NCI-H1105 (cell line): Measurements from ENCODE around the gene EIF2S3.
"Not testable (repeated sequence)": the region's sequence is repeated elsewhere in the genome, so short reads cannot be mapped to it uniquely, and the experiment has no call there.

Experiments used
- DNase-seq: peaks from one replicate; lab custom pipeline; 2025; lab: John Stamatoyannopoulos, UW

The EIF2S3 gene

DNA sequence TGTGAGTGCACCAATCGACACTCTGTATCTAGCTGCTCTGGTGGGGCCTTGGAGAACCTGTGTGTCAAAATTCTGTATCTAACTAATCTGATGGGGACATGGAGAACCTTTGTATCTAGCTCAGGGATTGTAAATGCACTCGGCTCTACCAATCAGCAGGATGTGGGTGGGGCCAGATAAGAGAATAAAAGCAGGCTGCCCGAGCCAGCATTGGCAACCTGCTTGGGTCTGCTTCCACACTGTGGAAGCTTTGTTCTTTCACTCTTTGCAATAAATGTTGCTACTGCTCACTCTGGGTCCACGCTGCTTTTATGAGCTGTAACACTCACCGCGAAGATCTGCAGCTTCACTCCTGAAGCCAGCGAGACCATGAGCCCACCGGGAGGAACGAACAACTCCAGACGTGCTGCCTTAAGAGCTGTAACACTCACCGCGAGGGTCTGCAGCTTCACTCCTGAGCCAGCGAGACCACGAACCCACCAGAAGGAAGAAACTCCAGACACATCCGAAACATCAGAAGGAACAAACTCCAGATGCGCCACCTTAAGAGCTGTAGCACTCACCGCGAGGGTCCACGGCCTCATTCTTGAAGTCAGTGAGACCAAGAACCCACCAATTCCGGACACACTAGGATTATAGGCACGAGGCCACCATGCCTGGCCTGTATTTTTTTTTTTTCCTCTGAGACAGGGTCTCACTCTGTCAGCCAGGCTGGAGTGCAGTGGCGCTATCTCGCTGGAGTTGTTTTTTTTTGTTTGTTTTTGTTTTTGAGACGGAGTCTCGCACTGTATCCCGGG lies 4.0 kb upstream of the EIF2S3 start:
- not testable (repeated sequence) for DNase-seq

DNA sequence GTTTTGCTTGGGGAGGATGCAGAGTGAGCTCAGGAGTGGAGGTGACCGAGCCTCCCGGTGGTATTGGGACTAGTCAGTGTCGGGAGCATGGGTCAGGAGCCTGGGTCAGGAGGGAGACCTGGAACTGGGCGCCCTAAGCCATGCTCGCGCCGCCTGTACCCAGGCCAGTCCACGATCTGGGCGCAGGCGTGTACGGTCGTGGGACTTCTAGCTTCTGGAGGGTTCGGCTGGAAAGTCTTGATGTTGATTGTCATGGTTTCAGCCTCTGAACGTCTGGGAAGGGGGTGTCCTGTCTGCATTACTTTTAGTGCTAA lies 244 bp downstream of the EIF2S3 start:
- DNase-seq, result no peak

DNA sequence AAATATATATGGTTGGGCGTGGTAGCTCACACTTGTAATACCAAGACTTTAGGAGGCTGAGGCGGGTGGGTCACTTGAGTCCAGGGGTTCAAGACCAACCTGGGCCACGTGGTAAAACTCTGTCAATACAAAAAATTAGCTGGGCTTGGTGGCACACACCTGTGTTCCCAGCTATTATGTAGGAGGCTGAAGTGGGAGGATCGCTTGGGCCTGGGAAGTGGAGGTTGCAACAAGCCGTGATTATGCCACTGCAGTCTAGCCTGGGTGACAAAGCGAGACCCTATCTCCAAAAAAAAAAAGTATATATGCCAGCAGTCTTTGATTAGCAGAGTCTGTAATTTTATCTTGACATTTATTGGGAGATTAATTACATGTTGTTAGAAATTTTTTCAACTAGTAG lies 8.7 kb downstream of the EIF2S3 start:
- DNase-seq, result no peak

DNA sequence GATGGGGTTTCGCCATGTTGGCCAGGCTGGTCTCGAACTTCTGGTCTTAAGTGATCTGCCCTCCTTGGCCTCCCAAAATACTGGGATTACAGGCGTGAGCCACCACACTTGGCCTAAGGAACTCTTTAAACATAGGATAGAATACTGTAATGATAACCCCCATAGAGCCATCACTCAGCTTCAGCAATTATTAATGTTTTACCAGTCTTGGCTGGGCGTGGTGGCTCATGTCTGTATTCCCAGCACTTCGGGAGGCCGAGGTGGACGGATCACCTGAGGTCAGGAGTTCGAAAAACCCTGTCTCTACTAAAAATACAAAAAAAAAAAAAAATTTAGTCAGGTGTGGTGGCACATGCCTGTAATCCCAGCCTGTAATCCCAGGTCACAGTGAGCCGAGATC lies 15.1 kb downstream of the EIF2S3 start:
- no peak for DNase-seq

DNA sequence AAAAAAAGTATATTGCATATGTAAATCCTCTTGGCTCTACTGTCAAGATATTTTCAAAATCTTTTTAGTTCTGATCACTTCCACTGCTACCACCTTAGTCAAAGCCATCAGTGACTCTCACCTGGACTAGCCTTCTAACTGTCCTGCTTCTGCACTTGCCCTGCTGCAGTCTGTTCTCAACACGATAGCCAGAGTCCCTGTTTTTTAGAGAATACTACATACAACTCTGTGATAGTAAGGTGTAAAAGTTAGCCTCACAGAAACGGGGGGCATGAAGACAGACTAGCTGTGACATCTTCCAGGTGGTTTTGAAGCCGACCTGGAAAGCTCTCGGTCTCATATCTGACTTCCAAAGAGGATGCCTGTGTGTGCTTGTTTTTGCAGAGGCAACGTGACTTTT lies 24.7 kb downstream of the EIF2S3 start:
- DNase-seq, result no peak

DNA sequence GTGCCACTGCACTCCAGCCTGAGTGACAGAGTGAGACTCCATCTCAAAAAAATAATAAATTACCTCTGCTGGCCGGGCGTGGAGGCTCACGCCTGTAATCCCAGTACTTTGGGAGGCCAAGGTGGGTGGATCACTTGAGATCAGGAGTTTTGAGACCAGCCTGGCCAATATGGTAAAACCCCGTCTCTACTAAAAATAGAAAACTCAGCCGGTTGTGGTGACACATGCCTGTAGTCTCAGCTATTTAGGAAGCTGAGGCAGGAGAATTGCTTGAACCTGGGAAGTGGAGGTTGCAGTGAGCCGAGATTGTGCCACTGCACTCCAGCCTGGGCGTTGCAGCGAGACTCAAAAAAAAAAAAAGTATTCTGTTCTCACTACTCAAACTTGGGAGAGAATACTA lies 25.5 kb downstream of the EIF2S3 start:
- DNase-seq, result not testable (repeated sequence)

DNA sequence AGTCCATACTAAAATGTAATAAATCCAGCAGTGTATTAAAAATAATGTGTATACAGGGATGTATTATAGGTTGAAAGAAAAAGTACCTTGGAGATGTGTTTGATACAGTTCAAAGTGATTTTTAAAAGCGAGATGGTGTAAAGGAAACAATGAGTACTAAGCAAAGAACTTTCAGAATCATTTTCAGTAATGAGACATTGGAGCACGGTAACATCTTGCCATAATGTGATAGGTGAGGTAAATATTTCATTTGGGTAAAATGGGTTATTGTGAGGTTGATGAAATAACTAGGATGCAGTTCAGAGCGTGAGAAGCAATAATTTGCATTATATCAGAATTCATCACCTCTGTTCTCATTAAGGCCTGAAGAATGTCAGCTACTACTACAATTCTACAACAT lies 25.9 kb downstream of the EIF2S3 start:
- DNase-seq, result no peak

DNA sequence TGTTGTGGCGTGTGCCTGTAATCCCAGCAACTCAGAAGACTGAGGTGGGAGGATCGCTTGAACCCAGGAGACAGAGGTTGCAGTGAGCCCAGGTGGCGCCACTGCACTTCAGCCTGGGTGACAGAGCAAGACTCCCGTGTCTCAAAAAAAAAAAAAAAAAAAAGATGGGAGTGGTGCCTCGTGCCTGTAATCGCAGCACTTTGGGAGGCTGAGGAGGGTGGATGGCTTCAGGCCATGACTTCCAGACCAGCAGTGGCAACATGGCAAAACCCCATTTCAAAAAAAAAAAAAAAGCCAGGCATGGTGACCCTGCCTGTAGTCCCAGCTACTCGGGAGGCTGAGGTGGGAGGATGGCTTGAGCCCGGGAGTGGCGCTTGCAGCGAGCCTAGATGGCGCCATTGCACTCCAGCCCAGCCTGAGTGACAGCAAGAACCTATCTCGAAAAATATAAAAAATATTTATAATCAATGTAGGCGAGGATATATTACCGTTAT lies 27.0 kb downstream of the EIF2S3 start:
- peak; percentile 60 for DNase-seq

DNA sequence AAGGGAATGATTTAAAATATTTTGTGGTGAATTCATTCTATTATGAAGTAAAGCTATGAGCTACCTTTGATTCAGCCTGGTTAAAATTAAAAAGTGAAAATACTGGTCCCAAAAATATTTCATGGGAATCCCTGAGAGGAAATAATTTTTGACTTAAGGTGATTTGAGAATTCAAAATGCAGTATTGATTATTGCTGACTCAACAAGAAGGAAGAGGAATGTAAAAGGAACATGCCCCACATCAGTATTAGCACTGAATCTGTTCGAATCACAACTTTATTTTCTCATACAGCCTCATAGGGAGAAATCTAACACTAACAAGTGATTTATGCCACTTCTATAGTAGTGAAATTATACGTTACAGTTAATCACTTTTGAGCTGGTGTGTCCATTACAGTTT lies 27.7 kb downstream of the EIF2S3 start:
- no peak for DNase-seq

DNA sequence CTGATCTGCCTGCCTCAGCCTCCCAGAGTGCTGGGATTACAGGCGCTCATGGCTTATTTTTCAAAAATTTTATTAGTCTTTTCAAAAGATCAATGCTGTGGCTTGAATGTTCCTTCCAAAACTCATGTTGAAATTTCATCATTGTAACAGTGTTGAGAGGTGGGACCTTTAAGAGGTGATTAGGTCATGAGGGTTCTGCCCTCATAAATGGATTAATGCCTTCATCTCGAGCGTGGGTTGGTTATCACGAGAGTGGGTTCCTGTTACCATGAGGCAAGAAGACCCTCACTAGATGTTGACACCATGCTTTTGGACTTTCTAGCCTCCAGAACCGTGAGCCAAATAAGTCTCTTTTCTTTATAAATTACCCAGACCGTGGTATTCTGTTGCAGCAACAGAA lies 30.3 kb downstream of the EIF2S3 start:
- no peak for DNase-seq

DNA sequence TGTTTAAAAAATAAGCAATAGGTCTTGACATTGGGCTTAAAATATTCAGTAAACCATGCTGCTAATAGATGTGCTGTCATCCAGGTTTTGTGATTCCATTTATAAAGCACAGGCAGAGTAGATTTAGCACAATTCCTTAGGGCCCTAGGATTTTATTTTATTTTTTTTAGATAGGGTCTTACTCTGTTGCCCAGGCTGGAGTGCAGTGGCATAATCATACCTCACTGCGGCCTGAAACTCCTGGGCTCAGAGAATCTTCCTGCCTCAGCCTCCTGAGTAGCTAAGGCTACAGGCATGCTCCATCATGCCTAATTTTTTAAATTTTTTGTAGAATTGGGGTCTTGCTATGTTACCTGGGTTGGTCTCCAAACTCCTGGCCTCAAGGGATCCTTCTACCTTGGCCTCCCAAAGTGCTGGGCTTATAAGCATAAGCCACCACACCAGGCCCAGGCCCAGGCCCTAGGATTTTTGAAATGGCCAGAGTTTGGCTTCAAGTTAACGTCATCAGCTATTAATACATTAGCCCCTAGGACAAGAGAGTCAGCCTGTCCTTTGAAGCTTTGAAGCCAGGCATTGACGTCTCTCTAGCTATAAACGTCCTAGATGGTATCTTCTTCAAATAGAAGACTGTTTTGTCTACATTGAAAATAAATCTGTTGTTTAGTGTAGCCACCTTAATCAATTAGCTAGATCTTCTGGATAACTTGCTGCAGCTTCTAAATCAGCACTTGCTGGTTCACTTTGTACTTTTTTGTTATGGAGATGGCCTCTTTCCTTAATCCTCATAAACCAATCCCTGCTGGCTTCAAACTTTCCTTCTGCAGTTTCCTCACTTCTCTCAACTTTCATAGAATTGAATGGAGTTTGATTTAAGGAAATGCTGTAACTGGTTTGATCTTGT lies 35.8 kb downstream of the EIF2S3 start:
- no peak for DNase-seq

DNA sequence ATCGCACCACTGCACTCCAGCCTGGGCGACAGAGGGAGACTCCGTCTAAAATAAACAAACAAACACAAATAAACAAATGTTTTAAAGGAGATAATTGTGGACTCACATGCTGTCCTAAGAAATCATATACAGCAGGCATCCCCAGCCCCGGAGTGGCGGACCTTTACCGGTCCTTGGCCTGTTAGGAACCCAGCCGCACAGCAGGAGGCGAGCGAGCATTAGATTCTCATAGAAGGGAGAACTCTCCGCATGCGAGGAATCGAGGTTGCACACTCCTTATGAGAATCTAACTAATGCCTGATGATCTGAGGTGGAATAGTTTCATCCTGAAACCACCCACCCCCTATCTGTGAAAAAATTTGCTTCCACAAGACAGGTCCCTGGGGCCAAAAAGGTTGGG lies 39.0 kb downstream of the EIF2S3 start:
- no peak for DNase-seq

DNA sequence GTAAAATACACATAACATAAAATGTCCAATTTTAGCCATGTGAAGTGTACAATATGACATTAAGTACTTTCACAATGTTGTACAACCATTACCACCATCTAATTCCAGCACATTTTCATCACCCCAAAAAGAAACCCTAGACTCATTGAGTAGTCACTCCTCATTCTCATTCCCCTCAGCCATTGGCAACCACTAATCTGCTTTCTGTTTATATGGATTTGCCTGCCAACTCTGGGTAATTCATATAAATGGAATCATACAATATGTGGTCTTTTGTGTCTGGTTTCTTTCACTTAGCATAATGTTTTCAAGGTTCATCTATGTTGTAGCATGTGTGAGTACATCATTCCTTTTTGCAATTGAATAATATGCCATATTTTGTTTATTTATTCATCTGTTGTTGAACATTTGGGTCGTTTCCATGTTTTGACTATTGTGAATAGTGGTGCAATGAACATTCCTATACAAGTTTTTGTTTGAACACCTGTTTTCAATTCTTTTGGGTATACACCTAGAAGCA lies 43.0 kb downstream of the EIF2S3 start:
- DNase-seq, result no peak

DNA sequence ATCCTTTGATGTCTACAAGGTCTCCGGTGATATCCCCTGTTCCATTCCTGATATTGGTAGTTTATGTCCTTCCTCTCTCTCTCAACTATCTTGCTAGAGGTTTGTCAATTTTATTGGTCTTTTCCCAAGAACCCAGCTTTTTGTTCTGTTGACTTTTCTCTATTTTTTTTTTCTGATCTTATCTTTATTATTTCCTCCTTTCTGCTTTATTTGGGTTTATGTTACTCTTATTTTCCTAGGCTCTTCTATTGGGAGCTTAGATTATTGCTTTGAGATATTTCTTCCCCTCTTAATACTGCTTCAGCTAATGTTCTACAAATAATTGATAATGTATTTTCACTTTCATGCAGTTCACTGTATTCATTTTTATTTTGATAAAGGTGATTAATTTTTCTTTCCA lies 44.2 kb downstream of the EIF2S3 start:
- no peak for DNase-seq

DNA sequence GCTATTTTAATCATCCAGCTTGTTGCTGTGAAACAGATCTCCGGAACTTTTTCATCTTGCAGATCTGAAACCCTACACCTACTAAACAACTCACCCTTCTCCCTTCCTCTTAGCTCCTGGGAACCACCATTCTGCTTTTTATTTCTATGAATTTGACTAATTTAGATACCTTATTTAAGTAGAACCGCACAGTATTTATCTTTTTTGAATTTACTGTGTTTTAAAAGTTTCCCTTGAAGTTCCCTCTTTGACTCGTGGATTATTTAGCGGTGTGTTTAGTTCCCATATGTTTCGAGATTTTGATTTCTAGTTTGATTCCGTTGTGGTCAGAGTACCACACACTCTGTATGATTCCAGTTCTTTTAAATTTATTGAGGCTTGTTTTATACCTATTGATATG lies 44.6 kb downstream of the EIF2S3 start:
- DNase-seq, result no peak

DNA sequence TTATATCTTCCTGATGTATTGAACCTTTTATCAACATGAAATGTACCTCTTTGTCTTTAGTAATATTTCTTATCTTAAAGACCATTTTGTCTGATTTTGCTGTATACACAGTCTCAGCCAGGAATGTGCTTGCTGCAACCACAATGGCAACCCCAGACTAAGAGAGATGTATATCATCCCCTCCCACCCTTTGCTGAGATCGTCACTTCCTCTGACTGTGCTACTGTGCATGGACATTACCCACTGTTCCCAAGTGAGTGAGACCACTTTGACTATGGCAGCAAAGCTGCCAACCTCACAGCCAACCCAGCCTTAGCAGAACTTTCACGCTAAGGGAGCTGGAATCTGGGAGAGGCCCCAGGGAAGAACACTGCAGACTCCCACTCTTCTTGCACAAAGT lies 46.0 kb downstream of the EIF2S3 start:
- no peak for DNase-seq

DNA sequence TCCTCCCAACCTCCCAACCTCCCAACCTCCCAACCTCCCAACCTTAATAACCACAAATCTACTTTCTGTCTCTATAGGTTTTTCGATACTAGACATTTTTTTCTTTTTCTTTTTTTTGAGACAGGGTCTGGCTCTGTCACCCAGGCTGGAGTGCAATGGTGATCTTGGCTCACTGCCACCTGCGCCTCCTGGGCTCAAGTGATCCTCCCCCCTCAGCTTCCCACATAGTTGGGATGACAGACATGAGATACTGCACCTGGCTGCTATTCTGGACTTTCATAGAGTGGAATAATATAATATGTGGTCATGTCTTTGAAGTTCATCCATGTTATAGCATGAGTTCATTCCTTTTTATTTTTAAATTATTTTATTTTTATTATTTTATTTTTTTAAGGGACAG lies 55.3 kb downstream of the EIF2S3 start:
- peak; percentile 39 for DNase-seq

DNA sequence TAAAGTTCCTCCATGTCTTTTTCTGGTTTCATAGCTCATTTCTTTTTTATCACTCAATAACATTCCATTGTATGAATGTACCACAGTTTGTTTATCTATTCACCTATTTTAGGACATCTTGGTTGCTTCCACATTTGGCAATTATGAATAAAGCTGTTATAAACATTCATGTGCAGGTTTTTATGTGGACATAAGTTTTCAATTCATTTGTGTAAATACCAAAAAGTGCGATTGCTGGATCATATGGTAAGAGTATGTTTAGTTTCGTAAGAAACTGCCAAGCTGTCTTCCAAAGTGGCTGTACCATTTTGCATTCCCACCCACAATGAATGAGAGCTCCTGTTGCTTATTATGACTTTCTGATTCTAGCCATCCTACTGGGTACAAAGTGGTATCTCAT lies 58.4 kb downstream of the EIF2S3 start:
- no peak for DNase-seq

DNA sequence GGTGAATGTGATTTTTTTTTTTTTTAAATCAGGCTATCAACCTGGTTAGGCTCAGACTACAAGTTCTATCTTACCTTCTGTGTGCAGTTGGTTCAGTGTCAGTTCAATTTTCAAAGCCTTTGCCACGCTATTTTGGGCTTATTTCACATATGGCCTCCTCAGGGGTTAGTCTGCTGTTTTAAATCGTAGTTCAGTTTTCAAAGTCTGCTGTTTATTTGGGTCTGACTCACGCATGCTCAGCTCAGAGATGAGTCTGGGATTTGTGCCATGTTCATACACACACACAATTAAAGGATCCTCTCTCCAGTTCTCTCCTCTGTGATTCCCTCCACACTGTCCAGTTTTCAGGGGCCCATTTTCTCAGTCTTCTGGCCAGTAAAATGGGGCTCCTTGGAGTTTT lies 62.5 kb downstream of the EIF2S3 start:
- no peak for DNase-seq

DNA sequence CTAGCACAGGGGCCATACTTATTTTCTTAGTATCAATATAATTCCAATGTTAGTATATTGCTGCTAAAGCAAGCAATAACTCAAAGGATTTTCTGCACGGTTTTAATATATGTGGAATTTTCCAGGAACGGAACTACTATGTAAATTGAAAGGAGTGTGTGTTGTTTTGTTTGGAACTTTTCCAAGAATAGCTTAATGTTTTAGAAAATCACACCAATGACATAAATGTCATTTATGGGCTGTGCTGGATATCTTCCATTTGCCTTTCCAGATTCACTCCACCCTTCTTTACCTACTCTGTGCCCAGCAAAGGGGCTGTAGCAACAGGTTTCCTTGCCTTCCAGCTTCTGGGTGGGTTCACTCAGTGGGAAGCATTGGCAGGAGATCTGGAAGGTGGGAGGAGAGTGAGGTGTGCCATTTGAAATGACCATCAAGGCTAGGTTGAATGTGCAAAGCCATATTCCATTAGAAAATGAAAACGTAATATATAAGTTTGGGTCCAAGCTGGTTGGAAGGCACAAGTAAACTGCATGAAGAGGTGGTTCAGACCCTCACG lies 69.6 kb downstream of the EIF2S3 start:
- no peak for DNase-seq

DNA sequence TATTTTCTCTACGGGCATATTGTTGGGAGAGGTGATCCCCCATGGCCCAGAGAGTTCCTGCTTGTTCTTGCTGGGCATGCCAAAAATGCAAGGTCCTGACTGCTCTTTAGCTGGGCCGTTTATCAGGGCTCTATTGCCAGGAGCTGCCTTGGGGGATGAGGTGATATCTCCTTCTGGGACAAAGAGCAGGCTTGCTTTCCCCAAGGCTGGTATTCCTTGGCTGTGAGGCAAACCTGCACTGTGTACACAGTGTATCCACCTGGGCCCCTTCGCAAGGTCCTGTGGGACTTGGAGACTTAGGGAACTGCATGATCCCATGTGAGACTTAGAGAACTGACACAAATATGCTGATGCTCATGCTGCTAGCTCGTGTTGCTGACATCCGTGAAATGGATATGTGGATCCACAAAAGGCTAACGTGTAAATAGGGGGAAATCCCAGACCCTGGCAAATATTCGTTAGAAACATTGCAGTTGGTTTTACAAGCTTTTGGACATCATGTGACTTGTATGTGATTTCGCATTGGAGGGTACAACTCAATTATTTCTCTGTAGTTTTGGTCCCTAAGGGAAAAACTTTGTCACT lies 70.4 kb downstream of the EIF2S3 start:
- no peak for DNase-seq
